ENCODE measurements around the gene NEDD9. TPM values are rescaled to one million over a fixed set of nuclear protein-coding genes. Genes with fewer than 3 reads are reported as not detected.

Gene NEDD9
- total and polyA plus RNA-seq, 4 donors: 7.5 to 16.8 (median 11.7) TPM

DNA sequence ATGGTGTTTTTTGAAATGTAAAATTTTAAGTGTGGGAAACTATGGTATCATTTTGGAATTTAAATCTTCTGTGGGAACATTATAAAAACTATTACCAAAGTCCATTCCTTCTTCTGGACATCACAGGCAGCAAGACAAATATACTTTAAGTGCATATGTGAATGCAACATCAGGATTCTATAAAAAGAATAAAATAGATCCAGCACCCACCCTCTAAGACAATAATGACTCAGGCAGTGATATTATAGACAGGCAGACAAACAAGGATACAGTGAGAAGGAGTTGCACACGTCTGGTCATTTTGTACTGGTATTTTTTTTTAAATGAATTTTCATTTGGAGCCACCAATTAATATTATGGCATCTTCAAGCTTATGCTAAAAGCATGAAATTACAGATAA lies 21.1 kb upstream of the NEDD9 start:
- no peaks in the 10 kb centered on the region for H3K36me3 ChIP-seq (ENCODE audit: control insufficient read depth in 4 of 4, insufficient read depth in 3 of 4, low read depth in 1 of 4, low read length in 3 of 4)
- H3K27ac ChIP-seq (ENCODE audit: low read depth in 1 of 2, low read length in 2 of 2): no peak overlapping the region
- H3K9ac ChIP-seq (ENCODE audit: low read depth in 1 of 2, low read length in 2 of 2): no peak overlapping the region
- no peak overlapping the region for H3K4me3 ChIP-seq (ENCODE audit: low read depth in 1 of 3, low read length in 3 of 3)
- 85% methylated on average over 1 of the region's 1 CpG for WGBS
- TF ChIP-seq HNF4G (IDR thresholded peaks at IDR 0.05) (no peak), NR2F2 (IDR thresholded peaks at IDR 0.05) (no peak), RXRA (IDR thresholded peaks at IDR 0.05) (no peak)
- TF ChIP-seq, protein P1, sequence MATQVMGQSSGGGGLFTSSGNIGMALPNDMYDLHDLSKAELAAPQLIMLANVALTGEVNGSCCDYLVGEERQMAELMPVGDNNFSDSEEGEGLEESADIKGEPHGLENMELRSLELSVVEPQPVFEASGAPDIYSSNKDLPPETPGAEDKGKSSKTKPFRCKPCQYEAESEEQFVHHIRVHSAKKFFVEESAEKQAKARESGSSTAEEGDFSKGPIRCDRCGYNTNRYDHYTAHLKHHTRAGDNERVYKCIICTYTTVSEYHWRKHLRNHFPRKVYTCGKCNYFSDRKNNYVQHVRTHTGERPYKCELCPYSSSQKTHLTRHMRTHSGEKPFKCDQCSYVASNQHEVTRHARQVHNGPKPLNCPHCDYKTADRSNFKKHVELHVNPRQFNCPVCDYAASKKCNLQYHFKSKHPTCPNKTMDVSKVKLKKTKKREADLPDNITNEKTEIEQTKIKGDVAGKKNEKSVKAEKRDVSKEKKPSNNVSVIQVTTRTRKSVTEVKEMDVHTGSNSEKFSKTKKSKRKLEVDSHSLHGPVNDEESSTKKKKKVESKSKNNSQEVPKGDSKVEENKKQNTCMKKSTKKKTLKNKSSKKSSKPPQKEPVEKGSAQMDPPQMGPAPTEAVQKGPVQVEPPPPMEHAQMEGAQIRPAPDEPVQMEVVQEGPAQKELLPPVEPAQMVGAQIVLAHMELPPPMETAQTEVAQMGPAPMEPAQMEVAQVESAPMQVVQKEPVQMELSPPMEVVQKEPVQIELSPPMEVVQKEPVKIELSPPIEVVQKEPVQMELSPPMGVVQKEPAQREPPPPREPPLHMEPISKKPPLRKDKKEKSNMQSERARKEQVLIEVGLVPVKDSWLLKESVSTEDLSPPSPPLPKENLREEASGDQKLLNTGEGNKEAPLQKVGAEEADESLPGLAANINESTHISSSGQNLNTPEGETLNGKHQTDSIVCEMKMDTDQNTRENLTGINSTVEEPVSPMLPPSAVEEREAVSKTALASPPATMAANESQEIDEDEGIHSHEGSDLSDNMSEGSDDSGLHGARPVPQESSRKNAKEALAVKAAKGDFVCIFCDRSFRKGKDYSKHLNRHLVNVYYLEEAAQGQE (IDR thresholded peaks at IDR 0.05): no peak
- TF ChIP-seq, protein P2, sequence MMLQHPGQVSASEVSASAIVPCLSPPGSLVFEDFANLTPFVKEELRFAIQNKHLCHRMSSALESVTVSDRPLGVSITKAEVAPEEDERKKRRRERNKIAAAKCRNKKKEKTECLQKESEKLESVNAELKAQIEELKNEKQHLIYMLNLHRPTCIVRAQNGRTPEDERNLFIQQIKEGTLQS (IDR thresholded peaks at IDR 0.05): no peak
- TF ChIP-seq, protein P3, sequence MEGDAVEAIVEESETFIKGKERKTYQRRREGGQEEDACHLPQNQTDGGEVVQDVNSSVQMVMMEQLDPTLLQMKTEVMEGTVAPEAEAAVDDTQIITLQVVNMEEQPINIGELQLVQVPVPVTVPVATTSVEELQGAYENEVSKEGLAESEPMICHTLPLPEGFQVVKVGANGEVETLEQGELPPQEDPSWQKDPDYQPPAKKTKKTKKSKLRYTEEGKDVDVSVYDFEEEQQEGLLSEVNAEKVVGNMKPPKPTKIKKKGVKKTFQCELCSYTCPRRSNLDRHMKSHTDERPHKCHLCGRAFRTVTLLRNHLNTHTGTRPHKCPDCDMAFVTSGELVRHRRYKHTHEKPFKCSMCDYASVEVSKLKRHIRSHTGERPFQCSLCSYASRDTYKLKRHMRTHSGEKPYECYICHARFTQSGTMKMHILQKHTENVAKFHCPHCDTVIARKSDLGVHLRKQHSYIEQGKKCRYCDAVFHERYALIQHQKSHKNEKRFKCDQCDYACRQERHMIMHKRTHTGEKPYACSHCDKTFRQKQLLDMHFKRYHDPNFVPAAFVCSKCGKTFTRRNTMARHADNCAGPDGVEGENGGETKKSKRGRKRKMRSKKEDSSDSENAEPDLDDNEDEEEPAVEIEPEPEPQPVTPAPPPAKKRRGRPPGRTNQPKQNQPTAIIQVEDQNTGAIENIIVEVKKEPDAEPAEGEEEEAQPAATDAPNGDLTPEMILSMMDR (IDR thresholded peaks at IDR 0.05; ENCODE audit: low read depth, low read length, missing input control): no peak
- no peak for DNase-seq (ENCODE audit: low spot score)
- H3K27me3 ChIP-seq (ENCODE audit: control insufficient read depth in 4 of 4, insufficient read depth in 4 of 4, low read length in 3 of 4): no peaks in the 10 kb centered on the region
- H3K4me1 ChIP-seq (ENCODE audit: control insufficient read depth in 4 of 4, insufficient read depth in 4 of 4, low read length in 3 of 4): no peaks in the 10 kb centered on the region
- peaks cover 0 to 3% (median under 1%) of the 10 kb centered on the region in 4 donors for H3K9me3 ChIP-seq (ENCODE audit: control insufficient read depth in 4 of 4, low read length in 3 of 4)

DNA sequence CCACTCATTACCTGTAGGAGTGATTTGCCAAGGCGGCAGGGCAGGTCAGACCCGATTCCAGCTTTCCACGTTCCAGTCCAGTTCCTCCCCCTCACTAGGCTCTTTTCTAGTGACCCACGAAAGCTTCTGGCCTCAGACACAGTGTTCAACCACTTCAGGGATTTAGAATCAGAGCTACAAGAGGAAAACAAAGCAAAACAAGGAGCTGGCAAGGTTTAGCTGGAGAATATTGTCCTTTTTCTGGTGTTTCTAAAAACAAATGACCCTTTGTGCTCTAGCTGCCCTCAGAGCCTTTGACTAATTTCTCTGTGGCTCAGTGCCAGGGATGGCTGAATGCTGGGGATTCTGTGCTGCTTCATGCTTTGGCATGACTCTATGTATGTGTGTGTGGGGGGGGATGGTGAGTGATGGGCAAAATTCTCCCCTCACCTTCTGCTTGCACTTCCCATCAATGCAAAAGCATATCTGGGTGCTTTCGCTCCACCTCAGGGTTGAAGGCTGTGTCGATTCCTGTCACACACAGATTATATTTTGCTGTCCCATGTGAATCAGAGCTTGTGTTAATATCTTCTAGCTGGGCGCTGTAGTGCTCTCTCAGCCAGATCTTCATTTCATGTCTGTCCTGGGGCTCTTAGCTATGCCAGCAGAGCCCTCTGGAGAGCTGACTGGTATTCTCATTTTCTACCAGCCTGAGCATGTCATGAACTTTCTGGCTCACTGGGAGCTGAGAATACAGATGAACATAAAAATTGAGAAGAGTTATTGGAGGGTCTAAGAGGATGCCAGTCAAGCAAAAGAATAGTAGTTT lies 19.3 kb upstream of the NEDD9 start:
- Histone ChIP-seq H3K4me3 (ENCODE audit: low read depth in 1 of 3, low read length in 3 of 3) (no peak overlapping the region), H3K27me3 (ENCODE audit: control insufficient read depth in 4 of 4, insufficient read depth in 4 of 4, low read length in 3 of 4) (no peaks in the 10 kb centered on the region), H3K4me1 (ENCODE audit: control insufficient read depth in 4 of 4, insufficient read depth in 4 of 4, low read length in 3 of 4) (no peaks in the 10 kb centered on the region), H3K27ac (ENCODE audit: low read depth in 1 of 2, low read length in 2 of 2) (peak overlapping the region; percentile 29 to 54), H3K9ac (ENCODE audit: low read depth in 1 of 2, low read length in 2 of 2) (no peak overlapping the region), H3K36me3 (ENCODE audit: control insufficient read depth in 4 of 4, insufficient read depth in 3 of 4, low read depth in 1 of 4, low read length in 3 of 4) (no peaks in the 10 kb centered on the region), H3K9me3 (ENCODE audit: control insufficient read depth in 4 of 4, low read length in 3 of 4) (peaks cover 0 to 3% (median under 1%) of the 10 kb centered on the region in 4 donors)
- no peak for DNase-seq (ENCODE audit: low spot score)
- WGBS: 76% methylated on average over 7 of the region's 7 CpGs
- TF ChIP-seq SP1 (IDR thresholded peaks at IDR 0.05): peak; percentile 64
- TF ChIP-seq RXRA (IDR thresholded peaks at IDR 0.05): peak in 1 of 2 donors; percentile 6
- TF ChIP-seq NR2F2 (IDR thresholded peaks at IDR 0.05): peak; percentile 98
- no peak for TF ChIP-seq TAF1 (conservative IDR thresholded peaks at IDR 0.05)
- TF ChIP-seq RAD21 (IDR thresholded peaks at IDR 0.05): peak in 1 of 2 donors; percentile 46
- TF ChIP-seq, protein P2 (IDR thresholded peaks at IDR 0.05): no peak

DNA sequence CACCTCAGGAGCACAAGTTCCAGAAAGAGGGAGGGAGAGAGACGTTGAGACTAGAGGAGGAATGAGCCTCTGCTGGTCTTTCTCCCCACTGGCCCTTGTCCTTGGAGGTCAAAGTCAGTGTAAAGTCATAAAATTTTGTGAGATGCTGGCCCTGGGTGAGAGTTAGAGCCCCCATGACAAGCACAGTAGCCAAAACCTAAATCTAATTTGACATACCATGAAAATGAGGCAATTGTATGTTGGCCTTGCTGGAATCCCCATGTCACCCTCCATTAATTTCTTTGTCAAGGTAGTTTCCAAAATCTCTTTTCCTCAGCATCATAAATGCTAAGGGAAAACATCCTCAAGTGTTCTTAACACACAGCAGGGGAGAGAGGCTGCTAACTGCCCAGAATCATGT lies 17.6 kb upstream of the NEDD9 start:
- no peak for DNase-seq (ENCODE audit: low spot score)
- Histone ChIP-seq H3K9me3 (ENCODE audit: control insufficient read depth in 4 of 4, low read length in 3 of 4) (peaks cover 0 to 3% (median under 1%) of the 10 kb centered on the region in 4 donors), H3K4me1 (ENCODE audit: control insufficient read depth in 4 of 4, insufficient read depth in 4 of 4, low read length in 3 of 4) (no peaks in the 10 kb centered on the region), H3K9ac (ENCODE audit: low read depth in 1 of 2, low read length in 2 of 2) (no peak overlapping the region), H3K27me3 (ENCODE audit: control insufficient read depth in 4 of 4, insufficient read depth in 4 of 4, low read length in 3 of 4) (no peaks in the 10 kb centered on the region), H3K36me3 (ENCODE audit: control insufficient read depth in 4 of 4, insufficient read depth in 3 of 4, low read depth in 1 of 4, low read length in 3 of 4) (no peaks in the 10 kb centered on the region), H3K4me3 (ENCODE audit: low read depth in 1 of 3, low read length in 3 of 3) (no peak overlapping the region), H3K27ac (ENCODE audit: low read depth in 1 of 2, low read length in 2 of 2) (no peak overlapping the region)
- WGBS: 91% methylated on average over 1 of the region's 1 CpG
- TF ChIP-seq, protein P2 (IDR thresholded peaks at IDR 0.05): no peak
- no peak for TF ChIP-seq YY1 (IDR thresholded peaks at IDR 0.05)
- no peak for TF ChIP-seq EGR1 (IDR thresholded peaks at IDR 0.05; ENCODE audit: low read depth in 2 of 2)
- TF ChIP-seq GABPA (IDR thresholded peaks at IDR 0.05 in 1 of 2, conservative IDR thresholded peaks at IDR 0.05 in 1 of 2): no peak
- TF ChIP-seq SP1 (IDR thresholded peaks at IDR 0.05): no peak
- no peak for TF ChIP-seq HNF4G (IDR thresholded peaks at IDR 0.05)
- TF ChIP-seq, protein P1 (IDR thresholded peaks at IDR 0.05): no peak

Data from liver (tissue), 9 donors.